Embryonic facial prominence (tissue), 1 donor: ENCODE data around the gene INPP5D.
"Not testable (repeated sequence)": the region's sequence is repeated elsewhere in the genome, so short reads cannot be mapped to it uniquely, and the experiment has no call there.

Experiments
- DNase-seq: peaks from one replicate; pipeline ENCODE4 v3.0.0-alpha.2; 2016; ENCODE audit errors: extremely low spot score

The INPP5D gene

GRCh38 chr2:233032551-233033320 is 27.4 kb upstream of the INPP5D start, which contains the start of gene NEU2:
Gene NEU2 (plus strand): TSS chr2:233032672. CDS start chr2:233032672, 0 bp downstream.
- DNase-seq = no peak

- no peak for DNase-seq
These were observed 26.5 kb upstream of the INPP5D start for GRCh38 chr2:233033672-233034071.

GRCh38 chr2:233034091-233034882 is 25.9 kb upstream of the INPP5D start:
- DNase-seq = no peak

GRCh38 chr2:233035426-233036161 is 24.5 kb upstream of the INPP5D start:
- no peak for DNase-seq

GRCh38 chr2:233036162-233036838 is 23.8 kb upstream of the INPP5D start:
- no peak for DNase-seq

- no peak for DNase-seq
These were observed 23.1 kb upstream of the INPP5D start for GRCh38 chr2:233037078-233037477.

- no peak for DNase-seq
These were observed 20.8 kb upstream of the INPP5D start for GRCh38 chr2:233039212-233039845.

- DNase-seq = no peak
These were observed 20.2 kb upstream of the INPP5D start for GRCh38 chr2:233039846-233040530.

GRCh38 chr2:233040571-233040970 is 19.6 kb upstream of the INPP5D start:
- DNase-seq = no peak

GRCh38 chr2:233041722-233042323 is 18.3 kb upstream of the INPP5D start:
- no peak for DNase-seq

- no peak for DNase-seq
These were observed 17.6 kb upstream of the INPP5D start for GRCh38 chr2:233042549-233042948.

GRCh38 chr2:233044974-233045605 is 15.1 kb upstream of the INPP5D start:
- DNase-seq = no peak

GRCh38 chr2:233047206-233047605 is 12.9 kb upstream of the INPP5D start:
- no peak for DNase-seq

- DNase-seq = no peak
These were observed 12.5 kb upstream of the INPP5D start for GRCh38 chr2:233047667-233048066.

GRCh38 chr2:233048569-233049193 is 11.5 kb upstream of the INPP5D start:
- no peak for DNase-seq

GRCh38 chr2:233049194-233049761 is 10.9 kb upstream of the INPP5D start:
- no peak for DNase-seq

- no peak for DNase-seq
These were observed 8.6 kb upstream of the INPP5D start for GRCh38 chr2:233051241-233052149.

GRCh38 chr2:233052517-233052916 is 7.6 kb upstream of the INPP5D start:
- not testable (repeated sequence) for DNase-seq
